ENCODE data around the gene PLD4. TPM values are rescaled to one million over a fixed set of nuclear protein-coding genes. Genes with fewer than 3 reads are reported as not detected.

PLD4 gene
- total RNA-seq, 1 experiment from 2014 or later = 0.07 TPM

DNA sequence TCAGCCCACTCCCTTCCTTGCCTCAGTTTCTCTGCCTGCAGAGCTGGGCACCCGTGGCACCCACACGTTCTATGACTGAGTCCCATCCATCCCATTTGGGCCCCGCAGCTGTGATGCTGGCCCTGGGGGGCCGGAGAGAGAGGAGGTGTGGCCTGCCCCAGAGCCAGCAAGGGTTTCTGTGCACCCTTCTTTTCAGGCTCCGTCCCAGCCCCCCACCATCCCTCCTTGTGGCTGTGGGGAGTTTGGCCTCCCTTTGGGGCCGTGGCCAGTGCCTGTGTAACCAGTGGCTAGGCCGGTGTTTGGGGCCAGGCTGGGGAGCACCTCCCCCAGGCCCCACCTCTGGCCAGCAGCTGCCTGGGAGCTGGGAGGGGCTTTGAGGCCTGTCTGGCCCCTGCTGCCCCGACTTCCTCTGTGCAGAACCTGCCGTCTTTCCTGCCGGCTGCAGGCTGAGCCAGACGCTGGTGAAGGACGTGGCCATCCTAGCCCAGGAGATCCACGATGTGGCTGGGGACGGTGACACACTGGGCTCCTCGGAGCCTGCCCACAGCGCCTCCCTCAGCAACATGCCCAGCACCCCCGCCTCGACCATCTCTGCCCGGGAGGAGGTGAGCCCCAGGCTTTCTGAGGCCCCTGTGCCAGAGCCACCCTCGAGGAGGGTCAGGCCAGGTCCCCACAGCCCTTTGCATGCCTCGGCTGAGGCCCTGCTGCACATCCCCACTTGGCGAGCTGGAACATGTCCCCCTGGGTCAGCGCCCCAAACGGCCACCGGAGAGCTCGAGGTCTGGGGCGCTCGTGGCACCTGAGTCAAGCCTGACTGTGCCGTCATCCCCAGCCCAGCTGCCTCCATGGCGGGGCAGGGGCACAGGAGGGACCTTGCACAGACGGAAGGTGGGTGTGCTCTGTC, 31.9 kb upstream of the PLD4 start:
- no peaks in the 10 kb centered on the region for H3K27me3 Mint-ChIP-seq (ENCODE audit: low read depth)
- no peaks in the 10 kb centered on the region for H3K9me3 Mint-ChIP-seq
- H3K27ac Mint-ChIP-seq = no peak overlapping the region
- ATAC-seq (peak; percentile 13), DNase-seq (ENCODE audit: low spot score) (peak; percentile 25)
- ChIA-PET POLR2A (no interaction called here), CTCF (interaction anchor here (0.5 to 2.6 kb wide), 3 partner anchors 48 to 124 kb away, joined by 3 to 11 read pairs (median 5); no protein-coding TSS in a partner anchor)
- no peak overlapping the region for H3K4me3 Mint-ChIP-seq
- no peaks in the 10 kb centered on the region for H3K36me3 Mint-ChIP-seq
- TF ChIP-seq TEAD4 (CRISPR knock-in tag; IDR thresholded peaks at IDR 0.05) (no peak), NR3C1 (CRISPR knock-in tag; conservative IDR thresholded peaks at IDR 0.05; ENCODE audit: low read depth) (no peak), ZNF232 (CRISPR knock-in tag; IDR thresholded peaks at IDR 0.05) (no peak), STAT6 (CRISPR knock-in tag; conservative IDR thresholded peaks at IDR 0.05; ENCODE audit: low read depth) (no peak), FOXK1 (CRISPR knock-in tag; IDR thresholded peaks at IDR 0.05) (no peak), ZNF317 (CRISPR knock-in tag; IDR thresholded peaks at IDR 0.05; ENCODE audit: borderline replicate concordance, low read depth) (no peak), NR1H2 (CRISPR knock-in tag; IDR thresholded peaks at IDR 0.05) (no peak), IRF2 (CRISPR knock-in tag; IDR thresholded peaks at IDR 0.05; ENCODE audit: borderline replicate concordance, low read depth) (no peak), OVOL2 (CRISPR knock-in tag; IDR thresholded peaks at IDR 0.05; ENCODE audit: borderline replicate concordance) (no peak), MLX (CRISPR knock-in tag; IDR thresholded peaks at IDR 0.05) (no peak), CREM (CRISPR knock-in tag; IDR thresholded peaks at IDR 0.05) (no peak), ARID4B (CRISPR knock-in tag; IDR thresholded peaks at IDR 0.05; ENCODE audit: borderline replicate concordance) (no peak), ATF3 (CRISPR knock-in tag; conservative IDR thresholded peaks at IDR 0.05) (no peak), MXD4 (CRISPR knock-in tag; IDR thresholded peaks at IDR 0.05; ENCODE audit: borderline replicate concordance) (no peak)
- TF ChIP-seq, protein P1, sequence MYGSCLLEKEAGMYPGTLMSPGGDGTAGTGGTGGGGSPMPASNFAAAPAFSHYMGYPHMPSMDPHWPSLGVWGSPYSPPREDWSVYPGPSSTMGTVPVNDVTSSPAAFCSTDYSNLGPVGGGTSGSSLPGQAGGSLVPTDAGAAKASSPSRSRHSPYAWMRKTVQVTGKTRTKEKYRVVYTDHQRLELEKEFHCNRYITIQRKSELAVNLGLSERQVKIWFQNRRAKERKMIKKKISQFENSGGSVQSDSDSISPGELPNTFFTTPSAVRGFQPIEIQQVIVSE (CRISPR knock-in tag; IDR thresholded peaks at IDR 0.05; ENCODE audit: borderline replicate concordance) = no peak
- peaks cover 2% of the 10 kb centered on the region; the same call in 1 of the 2 replicates for H3K4me1 Mint-ChIP-seq

All from WTC11 (cell line).